ENCODE data around the gene CDR2.
A peak's percentile ranks its signal among the peaks of the same experiment; 100 is the strongest.
"Not testable (repeated sequence)": the region's sequence is repeated elsewhere in the genome, so short reads cannot be mapped to it uniquely, and the experiment has no call there.

CDR2 gene

DNA sequence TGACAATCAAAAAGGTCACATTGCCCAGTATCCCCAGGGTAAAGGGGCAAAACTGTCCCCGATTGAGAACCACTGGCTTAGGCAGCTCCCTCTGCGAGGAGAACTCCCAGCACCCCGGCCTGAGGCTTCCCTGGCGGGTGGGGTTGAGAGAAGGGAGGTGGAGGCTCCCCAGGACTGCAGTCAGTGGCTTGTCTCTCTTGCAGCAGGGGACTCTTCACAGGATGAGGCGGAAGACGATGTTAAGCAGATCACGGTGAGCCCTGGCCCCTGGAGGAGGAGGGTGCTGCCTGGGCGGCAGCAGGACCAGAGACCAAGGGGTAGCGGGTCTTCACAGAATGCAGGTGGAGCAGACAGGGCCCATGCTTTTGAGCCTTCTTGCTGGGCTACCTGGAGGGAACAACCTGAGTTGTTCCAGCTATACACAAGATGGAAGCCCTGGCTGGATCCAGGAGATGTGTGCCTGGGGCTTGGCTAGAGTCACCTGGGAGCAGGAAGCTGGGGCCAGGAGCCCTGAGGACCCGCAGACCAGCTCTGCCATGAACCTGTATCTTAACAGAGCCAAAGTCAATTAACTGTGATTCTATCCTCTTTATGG lies 60.4 kb downstream of the CDR2 start:
- DNase-seq (ENCODE audit: extremely low spot score, insufficient read length, low read depth) (no peak), FAIRE-seq (no peak)

DNA sequence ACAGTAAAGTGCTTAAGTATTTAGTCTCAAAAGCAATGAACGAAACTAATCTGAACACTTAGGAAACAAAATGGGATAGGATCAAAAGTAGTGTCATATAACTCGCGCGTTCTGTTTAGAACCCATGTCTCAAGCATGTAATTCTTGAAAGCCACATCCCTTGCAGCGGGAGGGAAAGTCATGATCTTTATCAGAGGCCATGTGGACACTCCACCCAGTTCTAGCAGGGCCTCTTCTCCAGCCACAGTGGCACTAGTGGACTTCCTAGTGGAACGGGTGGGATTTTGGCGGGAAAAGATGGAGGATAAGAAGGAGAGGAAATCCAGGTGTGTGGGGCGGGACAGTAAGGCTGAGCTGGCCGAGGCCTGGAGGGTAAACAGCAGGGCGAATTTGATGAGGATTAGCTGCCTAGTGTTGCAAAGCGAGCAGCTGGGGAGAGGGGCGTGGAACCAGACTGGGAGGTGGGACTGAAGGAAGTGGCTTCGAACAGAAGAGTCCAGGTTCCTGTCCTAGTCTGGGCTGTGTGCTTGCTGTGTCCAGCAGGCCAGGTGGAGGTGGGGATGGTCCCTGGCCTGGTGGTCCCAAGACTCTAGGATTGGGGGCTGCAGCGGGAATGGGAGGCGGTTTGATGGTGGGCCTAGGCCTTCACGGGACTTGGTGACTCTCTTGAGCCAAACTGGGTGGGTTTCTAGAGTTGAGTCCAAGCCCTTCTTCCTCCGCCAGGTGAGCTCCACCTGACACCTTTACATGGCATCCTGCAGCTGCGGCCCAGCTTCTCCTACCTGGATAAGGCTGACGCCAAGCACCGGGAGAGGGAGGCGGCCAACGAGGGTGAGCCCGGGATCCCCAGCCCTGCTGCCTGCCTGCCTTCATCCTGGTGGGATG lies 61.3 kb downstream of the CDR2 start:
- FAIRE-seq: no peak

DNA sequence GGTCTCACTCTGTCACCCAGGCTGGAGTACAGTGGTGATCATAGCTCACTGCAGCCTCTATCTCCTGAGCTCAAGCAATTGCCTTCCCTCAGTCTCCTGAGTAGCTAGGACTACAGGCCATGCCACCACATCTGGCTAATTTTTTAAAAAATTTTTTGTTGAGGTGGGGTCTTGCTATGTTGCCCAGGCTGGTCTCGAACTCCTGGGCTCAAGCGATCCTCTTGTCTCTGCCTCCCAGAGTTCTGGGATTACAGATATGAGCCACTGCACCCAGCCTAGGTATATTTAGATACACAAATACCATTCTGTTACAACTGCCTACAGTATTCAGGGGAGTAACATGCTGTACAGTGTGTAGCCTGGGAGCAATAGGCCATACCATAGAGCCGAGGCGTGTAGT lies 62.9 kb downstream of the CDR2 start:
- DNase-seq (ENCODE audit: extremely low spot score, insufficient read length, low read depth) (no peak), FAIRE-seq (no peak)

More for the DNA sequence above, 61.3 kb downstream of the CDR2 start:
- no peak for DNase-seq (ENCODE audit: extremely low spot score, insufficient read length, low read depth)

DNA sequence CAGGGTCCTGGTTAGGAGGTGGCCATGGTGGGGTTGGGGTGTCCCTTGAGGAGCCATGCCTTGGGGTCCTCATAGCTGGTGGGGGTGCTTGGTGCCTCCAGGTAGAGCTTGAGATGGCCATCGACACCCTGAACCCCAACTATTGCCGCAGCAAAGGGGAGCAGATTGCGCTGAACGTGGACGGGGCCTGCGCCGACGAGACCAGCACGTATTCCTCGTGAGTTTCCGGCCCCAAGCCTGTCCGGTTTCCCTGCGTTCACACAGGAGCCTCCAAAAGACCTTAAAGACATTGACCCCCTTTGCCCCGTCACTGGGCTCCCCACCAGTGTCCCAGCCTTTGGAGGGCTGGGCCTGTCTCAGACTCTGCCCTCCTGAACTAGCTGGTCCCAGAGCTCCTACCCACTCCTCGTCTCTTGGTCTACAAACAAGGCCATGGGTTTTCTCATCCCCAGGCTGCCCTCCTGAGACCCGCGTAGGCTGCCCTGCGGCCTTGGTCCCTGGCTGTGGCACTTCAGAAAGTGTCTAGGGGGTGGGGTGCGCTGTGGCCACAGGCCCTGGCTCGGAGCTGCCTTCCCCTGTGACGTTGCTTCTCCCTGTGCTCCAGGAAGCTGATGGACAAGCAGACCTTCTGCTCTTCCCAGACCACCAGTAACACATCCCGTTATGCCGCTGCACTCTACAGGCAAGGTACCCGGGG lies 65.4 kb downstream of the CDR2 start:
- no peak for FAIRE-seq
- no peak for DNase-seq (ENCODE audit: extremely low spot score, insufficient read length, low read depth)

DNA sequence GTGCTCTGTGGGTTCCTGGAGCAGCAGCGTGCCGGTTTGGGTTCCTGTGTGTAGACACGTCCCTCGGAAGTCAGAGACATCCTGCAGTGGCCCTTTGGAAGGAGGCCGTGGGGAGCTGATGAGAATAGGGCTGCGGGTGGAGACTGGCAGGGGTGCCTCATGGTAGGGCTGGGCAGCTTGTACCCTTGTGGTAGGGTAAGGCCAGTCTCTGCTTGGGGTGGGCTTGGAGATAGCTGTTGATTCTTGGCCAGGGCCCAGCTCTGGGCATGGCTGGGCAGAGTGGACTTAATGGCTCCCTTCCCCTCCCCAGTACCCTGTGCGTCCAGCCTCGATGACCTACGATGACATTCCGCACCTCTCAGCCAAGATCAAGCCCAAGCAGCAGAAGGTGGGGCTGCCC lies 66.6 kb downstream of the CDR2 start:
- no peak for FAIRE-seq
- no peak for DNase-seq (ENCODE audit: extremely low spot score, insufficient read length, low read depth)

DNA sequence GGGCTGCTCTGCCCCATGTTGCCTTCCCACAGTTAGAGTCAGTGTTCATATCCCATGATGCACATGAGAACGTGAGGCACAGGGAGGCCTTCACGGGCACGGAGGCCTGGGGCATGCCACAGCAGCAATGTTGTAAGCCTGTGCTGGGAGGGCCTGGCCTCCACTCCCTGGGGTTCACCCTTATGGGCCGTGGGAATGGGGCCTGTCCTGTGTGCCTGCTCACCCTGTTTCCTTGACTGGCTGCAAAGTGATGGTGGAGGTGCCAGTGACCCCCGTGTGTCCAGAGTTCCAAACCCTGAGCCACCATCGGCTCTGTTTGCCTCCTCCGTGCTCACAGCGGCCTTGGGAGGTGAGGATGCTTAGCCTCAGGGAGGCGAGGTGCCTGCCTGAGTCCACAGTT lies 67.6 kb downstream of the CDR2 start:
- DNase-seq (ENCODE audit: extremely low spot score, insufficient read length, low read depth) (no peak), FAIRE-seq (no peak)

DNA sequence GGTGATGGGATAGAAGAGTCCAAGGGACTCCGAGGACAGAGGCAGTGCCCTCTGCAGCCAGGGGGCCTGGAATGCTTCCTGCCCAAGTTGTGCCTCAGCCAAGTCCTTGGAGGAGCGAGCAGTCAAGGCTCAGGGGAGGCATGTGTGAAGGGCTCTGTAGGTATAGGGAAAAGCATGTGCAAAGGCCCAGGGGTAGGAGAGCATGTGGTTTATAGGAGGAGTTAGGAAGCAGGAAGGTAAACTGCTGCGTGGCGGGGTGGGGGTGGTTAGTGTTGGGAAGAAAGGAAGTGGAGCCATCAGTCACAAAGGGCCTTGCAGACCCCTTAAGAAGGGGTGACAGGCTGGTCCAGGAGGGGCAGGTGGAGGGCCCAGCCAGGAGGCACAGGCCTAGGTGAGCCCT lies 70.0 kb downstream of the CDR2 start:
- FAIRE-seq (no peak), DNase-seq (ENCODE audit: extremely low spot score, insufficient read length, low read depth) (no peak)

DNA sequence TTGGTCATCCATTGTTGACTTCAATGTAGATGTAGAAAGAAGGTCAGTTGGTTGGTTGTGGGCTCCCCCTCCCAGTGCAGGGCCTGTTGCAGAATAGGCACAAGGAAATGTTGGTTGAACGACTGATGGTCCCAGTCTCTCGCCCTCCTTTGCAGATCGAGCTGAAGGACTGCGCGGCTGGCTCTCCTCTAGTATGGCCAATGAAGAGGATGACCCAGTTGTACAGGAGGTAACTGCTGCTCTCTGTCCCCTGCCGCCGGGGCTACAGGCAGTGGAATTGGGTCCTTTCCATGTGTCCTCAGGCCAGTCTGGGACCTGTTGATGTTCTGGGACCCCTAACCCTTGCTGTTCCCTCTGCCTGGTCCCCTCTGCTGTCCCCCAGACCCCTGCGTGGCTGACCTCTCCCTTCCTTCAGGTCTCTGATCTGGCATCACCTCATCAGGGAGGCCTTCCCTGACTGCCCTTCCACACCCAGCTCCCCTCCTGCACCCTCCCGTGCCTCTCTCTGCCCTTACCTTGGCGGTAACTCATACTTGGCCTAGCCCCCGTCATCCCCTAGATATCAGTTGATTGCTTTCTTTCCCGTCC lies 71.5 kb downstream of the CDR2 start:
- FAIRE-seq: no peak
- DNase-seq (ENCODE audit: extremely low spot score, insufficient read length, low read depth): no peak

DNA sequence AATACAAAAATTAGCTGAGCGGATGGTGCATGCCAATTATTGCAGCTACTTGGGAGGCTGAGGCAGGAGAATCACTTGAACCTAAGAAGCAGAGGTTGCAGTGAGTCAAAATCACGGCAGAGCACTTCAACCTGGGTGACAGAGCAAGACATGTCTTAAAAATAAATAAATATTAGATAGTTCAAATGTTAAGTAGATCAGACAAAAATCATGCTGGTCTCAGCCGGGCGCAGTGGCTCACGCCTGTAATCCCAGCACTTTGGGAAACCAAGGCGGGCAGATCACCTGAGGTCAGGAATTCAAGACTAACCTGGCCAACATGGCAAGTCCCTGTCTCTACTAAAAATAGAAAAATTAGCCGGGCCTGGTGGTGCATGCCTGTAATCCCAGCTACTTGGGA lies 73.0 kb downstream of the CDR2 start:
- FAIRE-seq: not testable (repeated sequence)

DNA sequence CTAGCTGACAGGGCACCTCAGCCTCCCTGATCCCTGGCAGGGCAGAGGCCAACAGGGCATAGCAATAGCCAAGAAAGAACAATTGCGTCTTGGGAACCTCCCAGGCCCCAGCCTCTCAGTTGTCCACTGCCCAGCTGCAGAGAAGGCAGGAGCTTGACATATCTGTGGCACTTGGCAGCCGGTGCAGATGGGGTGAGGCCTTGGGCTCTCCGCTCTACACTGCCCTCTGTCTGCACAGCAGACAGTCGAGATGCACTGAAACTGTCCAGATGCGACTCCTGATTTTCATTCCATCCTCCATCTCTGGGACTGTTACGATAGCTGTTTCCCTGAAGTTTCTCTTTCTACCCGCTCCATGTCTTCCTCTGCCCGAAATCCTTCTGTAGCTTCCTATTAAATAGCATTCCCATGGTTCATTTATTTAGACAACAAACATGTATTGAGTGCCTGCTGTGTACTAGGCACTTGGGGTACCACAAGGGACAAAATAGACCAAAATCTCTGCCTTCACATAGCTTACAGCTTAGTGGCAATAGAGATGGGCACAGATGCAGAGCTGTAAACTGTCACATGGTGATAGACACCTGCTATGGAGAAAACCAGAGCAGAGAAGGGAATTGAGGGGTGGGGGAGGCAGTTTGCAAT lies 73.9 kb downstream of the CDR2 start:
- DNase-seq (ENCODE audit: extremely low spot score, insufficient read length, low read depth) (no peak), FAIRE-seq (no peak)

More for the DNA sequence above, 73.0 kb downstream of the CDR2 start:
- not testable (repeated sequence) for DNase-seq (ENCODE audit: extremely low spot score, insufficient read length, low read depth)

DNA sequence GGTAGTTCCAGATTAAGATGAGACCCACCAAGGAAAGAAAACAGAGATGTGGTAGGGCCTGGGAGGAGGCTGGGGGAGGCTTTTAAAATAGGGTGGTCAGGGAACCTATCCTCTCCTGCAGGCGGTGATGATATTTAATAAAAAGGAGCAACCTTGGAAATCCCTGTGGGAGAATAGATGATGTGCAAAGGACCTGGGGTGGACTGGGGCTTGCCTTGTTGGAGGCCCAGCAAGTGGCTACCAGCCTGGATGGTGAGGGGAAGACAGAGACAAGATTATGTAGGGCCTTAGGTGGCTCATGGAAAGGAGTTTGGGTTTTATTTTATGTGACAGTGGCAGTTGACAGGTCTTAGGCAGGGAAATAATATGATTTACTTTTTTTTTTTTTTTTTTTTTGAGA lies 75.4 kb downstream of the CDR2 start:
- no peak for FAIRE-seq
- no peak for DNase-seq (ENCODE audit: extremely low spot score, insufficient read length, low read depth)

DNA sequence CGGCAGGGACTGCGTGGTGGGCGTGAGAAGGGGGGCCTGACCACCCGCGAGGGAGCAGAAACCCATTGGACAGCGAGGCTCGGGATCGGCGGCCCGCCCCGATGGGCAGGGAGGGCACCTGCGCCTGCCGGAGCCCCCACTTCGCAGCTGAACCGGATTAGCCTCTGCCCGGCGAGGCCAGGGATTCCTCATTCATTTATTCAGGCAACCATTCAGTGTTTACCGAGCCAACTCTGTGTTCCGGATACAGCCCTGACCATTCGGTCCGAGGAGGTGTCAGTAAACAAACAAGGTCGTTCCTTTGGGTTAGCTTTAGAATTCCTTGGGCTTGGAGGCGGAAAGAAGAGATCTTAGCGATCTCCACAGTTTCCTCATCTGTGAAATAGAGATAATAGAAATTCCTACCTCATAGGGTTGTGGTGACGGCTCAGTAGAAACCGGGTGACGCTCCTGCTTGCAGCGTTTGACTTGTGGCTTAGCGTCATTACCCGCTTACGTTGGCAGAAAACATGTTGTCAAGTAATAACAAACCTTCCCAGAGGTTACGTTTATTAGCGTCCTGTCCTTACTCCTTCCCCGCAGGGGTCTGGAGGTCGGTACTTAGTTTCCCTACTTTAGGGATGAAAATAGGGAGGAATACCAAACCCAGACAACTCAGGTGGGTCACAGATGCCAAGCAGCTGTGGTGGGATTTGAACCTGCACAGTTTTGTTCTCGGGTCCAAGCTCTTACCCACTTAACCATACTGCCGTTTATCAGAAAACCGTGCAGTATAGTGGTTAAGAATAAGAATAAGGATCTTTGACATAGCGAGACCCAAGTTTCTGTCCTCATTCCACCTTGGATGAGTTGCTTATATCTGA lies 76.3 kb downstream of the CDR2 start:
- peak; percentile 50 for DNase-seq (ENCODE audit: extremely low spot score, insufficient read length, low read depth)
- peak; percentile 69 for FAIRE-seq

DNA sequence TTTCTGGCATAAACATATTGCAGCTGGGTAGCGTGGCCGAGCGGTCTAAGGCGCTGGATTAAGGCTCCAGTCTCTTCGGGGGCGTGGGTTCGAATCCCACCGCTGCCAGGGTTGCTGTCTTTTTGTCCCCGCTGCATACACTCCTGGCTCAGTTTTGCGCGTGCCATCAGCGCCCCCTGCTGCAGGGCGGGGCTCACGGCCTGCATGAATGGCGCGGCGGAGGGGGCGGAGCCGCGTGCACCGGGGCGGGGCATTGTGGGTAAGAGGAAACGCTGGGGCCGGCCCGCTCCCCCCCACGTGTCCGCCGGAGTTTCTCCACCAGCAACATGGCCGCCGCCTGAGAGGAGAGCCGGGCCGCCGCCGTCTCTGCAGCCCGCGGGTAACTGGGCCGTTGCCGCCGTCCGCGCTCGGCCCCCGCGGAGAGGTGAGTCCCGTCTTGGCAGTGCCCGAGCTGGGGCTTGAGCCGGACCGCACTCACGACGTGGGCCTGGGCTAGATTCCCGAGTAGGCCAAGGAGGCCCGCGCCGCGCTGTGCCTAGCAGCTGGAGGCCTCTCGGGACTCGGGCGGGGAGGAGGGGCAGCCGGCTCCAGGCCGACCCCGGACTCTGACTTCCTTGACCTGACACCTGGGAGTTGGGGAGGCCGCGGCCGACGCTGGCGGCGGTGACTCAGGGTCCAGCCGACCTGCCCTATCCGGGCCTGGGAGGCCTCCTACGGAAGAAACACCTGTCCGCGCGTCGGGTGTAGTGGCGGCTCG lies 77.1 kb downstream of the CDR2 start, which contains the start of gene POLR3E:
TSS of gene POLR3E (plus strand) at position 296 of the 757 bp plus-strand sequence. CDS start 5,560 bp downstream, outside the sequence.
- DNase-seq (ENCODE audit: extremely low spot score, insufficient read length, low read depth): peak; percentile 89
- peak; percentile 91 for FAIRE-seq

DNA sequence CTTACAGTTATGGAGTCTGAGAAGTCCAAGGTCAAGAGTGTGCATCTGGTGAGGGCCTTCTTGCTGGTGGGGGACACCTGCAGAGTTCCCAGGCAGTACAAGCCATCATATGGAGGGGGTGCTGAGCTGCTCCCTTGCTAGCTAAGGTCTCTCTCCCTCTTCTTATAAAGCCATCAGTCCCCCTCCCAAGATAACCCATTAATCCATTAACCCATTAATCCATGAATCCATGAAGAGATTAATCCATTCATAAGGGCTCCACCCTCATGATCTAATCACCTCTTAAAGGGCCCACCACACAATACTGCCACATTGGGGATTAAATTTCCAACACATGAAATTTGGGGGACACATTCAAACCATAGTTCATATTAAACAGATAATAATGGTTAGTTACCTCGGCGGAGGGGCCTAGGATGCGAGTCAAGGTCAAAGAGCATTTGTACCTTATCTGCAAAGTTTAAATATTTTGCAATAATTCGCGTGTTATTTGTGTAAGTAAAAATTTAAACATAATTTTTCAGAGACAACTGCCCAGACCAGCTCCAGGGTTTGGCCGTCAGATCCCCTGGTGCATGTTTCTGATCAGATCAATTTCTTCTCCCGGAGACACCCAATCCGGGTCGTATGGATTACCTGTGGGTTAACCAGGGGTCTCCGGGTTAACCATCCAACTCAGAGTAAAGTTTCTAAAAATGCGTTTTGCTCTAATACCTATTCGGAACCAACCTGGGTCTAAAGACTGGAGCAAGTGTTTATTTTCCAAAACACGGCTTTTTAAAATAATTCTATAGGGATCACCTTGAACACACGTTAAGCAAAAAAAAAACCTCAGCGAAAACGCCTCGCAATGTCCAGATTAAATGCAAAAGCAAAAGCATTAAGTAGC lies 78.0 kb downstream of the CDR2 start:
- no peak for FAIRE-seq

More for the DNA sequence above, 78.0 kb downstream of the CDR2 start:
- DNase-seq (ENCODE audit: extremely low spot score, insufficient read length, low read depth): no peak

Data from GM18507 (cell line).